ENCODE results near the gene DOCK6.

DOCK6 gene

GRCh38 chr19:11261971-11262839, at the start of gene DOCK6:
TSS of gene DOCK6 (minus strand) at chr19:11262524. CDS start at chr19:11262440, 84 bp downstream.
- TF ChIP-seq CTCF (IDR thresholded peaks at IDR 0.05; ENCODE audit: low read depth, low read length, missing control alignments) = peak; percentile 25
- no peak for DNase-seq (ENCODE audit: extremely low read depth, low read depth)

GRCh38 chr19:11306337-11306736, 44.0 kb upstream of the DOCK6 start:
- DNase-seq (ENCODE audit: extremely low read depth, low read depth) = no peak
- no peak for TF ChIP-seq CTCF (IDR thresholded peaks at IDR 0.05; ENCODE audit: low read depth, low read length, missing control alignments)
- no peak overlapping the region for H3K4me3 ChIP-seq (replicated peaks; ENCODE audit: low read depth, low read length)

More at GRCh38 chr19:11261971-11262839, at the start of gene DOCK6:
- H3K4me3 ChIP-seq (replicated peaks; ENCODE audit: low read depth, low read length) = peak within 1 kb of the TSS; percentile 64

- TF ChIP-seq CTCF (IDR thresholded peaks at IDR 0.05; ENCODE audit: low read depth, low read length, missing control alignments) = no peak
- no peak for DNase-seq (ENCODE audit: extremely low read depth, low read depth)
- no peak overlapping the region for H3K4me3 ChIP-seq (replicated peaks; ENCODE audit: low read depth, low read length)
These were observed 42.6 kb upstream of the DOCK6 start for GRCh38 chr19:11304936-11305335.

- DNase-seq (ENCODE audit: extremely low read depth, low read depth) = no peak
- no peak overlapping the region for H3K4me3 ChIP-seq (replicated peaks; ENCODE audit: low read depth, low read length)
- TF ChIP-seq CTCF (IDR thresholded peaks at IDR 0.05; ENCODE audit: low read depth, low read length, missing control alignments) = no peak
These were observed 38.4 kb upstream of the DOCK6 start for GRCh38 chr19:11300811-11301120.

GRCh38 chr19:11299946-11300810, 37.9 kb upstream of the DOCK6 start:
- H3K4me3 ChIP-seq (replicated peaks; ENCODE audit: low read depth, low read length) = no peak overlapping the region
- DNase-seq (ENCODE audit: extremely low read depth, low read depth) = no peak
- TF ChIP-seq CTCF (IDR thresholded peaks at IDR 0.05; ENCODE audit: low read depth, low read length, missing control alignments) = no peak

GRCh38 chr19:11296264-11296663, 33.9 kb upstream of the DOCK6 start:
- H3K4me3 ChIP-seq (replicated peaks; ENCODE audit: low read depth, low read length) = no peak overlapping the region
- no peak for DNase-seq (ENCODE audit: extremely low read depth, low read depth)
- no peak for TF ChIP-seq CTCF (IDR thresholded peaks at IDR 0.05; ENCODE audit: low read depth, low read length, missing control alignments)

All from HFF-Myc (cell line).